Nucleus accumbens (tissue), 56 donors: Measurements from ENCODE around the gene KRT39.

ENCODE experiments used
- DNase-seq, 56 donors: peaks; one replicate each; lab custom pipeline; 2025; lab: John Stamatoyannopoulos, UW

KRT39 gene

GRCh38 chr17:40981115-40981514 is 14.4 kb upstream of the KRT39 start:
- no peak for DNase-seq

GRCh38 chr17:40980596-40980995 is 13.8 kb upstream of the KRT39 start:
- peak in 17 of 56 donors; percentile 1 to 36 (median 9) for DNase-seq

DNA sequence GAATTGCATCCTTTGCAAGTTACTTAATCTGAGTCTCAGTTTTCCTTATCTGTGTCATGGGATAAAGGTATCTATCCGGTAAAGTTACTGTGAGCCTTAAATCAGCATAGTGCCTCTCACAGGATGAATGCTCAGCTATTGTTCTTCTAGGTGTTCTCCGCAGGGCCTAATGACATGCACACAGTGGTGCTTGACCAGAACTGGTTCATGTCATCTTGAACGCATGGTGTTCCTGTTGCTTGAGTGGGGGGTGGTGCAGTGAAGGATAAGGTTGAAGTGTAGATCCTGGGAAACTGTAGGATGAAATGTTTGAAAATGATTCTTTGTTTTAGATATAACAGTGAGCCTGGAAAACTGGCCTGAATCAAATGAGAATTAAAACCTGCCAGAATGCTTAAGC is 13.4 kb upstream of the KRT39 start:
- no peak for DNase-seq

- DNase-seq: no peak
Observed at GRCh38 chr17:40978575-40979151, 11.9 kb upstream of the KRT39 start.

GRCh38 chr17:40975516-40975915 is 8.8 kb upstream of the KRT39 start:
- DNase-seq: no peak

GRCh38 chr17:40974366-40974765 is 7.6 kb upstream of the KRT39 start:
- no peak for DNase-seq

DNA sequence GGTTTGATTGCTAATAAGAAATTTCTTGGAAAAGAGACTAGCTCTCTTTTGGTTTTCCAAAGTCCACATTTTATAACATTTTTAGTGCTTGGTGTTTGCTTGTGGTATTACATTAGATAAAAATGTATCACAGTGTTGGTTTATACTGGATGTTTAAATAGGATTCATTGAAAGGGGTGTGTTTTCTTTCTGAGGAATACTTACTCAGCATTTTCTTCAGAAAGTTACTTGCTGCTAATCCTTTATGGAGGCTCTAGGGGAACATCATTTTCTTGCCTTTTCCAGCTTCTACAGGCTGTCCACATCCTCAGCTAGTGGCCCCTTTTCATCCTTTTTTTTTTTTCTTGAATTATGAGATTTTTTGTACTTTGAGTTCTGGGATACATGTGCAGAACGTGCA is 834 bp upstream of the KRT39 start:
- no peak for DNase-seq

DNA sequence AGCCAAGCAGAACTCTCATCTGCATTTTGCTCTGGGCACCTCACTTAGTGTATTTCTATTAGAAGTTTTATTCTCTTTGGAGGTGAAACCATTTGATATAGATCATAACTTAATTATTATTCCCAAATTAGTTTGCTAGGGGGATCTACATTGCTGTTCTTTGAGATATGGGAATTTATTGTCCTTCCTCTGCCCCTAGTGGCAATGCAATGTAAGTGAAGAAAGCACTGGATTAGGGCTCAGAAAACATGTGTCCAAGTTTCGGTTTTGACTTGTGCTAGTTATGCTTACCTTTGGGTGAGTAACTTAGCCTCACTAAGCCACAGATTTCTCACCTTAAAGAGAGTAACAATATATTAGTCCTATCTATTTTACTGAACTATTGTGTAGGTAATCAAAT is 2.9 kb downstream of the KRT39 start:
- no peak for DNase-seq

- DNase-seq: no peak
Observed at GRCh38 chr17:40962059-40962561, 4.6 kb downstream of the KRT39 start.

GRCh38 chr17:40961591-40961990 is 5.2 kb downstream of the KRT39 start:
- DNase-seq: no peak

GRCh38 chr17:40960144-40960543 is 6.6 kb downstream of the KRT39 start:
- no peak for DNase-seq

GRCh38 chr17:40958086-40958953 is 8.4 kb downstream of the KRT39 start:
- no peak for DNase-seq

DNA sequence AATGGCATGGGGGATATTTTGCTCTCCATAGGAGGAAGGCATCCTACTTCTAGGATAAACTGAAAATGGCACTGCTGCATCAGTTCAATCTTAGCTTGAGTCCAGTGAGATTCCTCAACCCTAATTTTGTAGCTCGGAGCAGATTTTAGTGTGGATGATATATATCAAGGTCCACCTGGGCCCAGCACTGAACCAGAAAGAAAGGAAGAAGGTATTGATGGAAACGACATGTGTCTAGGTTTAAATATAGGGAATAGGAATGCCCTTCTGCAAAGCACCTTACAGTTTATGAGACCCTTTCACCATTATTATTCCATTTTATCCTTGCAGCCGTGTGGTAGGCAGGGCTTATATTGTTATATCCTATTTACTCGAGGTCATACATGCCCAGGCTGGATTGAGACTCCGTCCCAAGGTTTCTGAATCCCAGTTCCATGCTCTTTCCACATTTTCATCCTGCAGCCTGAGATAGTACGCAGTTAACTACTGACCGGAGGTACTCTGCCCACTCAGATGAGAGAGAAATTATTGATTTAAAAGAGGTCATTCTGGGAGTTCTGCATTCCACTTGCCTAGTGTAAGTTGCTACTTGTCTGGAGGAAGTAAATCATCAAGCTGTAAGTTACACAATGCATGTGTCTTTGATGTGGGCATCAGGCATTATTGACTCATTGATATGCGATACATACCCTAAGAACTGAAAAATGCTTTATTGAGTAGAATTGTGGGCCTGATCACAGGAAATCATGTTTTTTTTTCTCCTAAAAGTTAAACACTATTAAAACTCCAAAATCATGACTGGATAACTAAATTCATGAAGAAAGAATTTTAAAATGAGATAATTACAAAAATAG is 10.1 kb downstream of the KRT39 start:
- DNase-seq: no peak

DNA sequence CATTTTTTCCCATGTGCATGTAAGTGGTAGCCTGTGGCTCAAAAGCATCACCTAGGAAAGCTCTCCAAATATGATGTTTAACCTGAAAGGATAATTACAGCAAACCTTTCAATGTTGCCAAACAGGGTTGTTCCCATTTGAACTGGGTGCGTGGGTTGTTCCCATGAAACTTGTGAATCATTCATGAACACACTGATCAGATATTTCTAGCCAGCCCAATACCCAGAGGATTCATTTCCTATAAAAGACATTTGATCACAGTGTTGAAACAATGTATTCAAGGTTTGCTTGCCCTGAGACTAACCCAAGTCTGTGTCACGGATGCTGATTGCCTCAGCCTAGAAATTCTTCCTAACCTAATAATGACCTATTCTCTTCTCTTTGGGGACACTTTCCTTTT is 12.9 kb downstream of the KRT39 start:
- DNase-seq: no peak

DNA sequence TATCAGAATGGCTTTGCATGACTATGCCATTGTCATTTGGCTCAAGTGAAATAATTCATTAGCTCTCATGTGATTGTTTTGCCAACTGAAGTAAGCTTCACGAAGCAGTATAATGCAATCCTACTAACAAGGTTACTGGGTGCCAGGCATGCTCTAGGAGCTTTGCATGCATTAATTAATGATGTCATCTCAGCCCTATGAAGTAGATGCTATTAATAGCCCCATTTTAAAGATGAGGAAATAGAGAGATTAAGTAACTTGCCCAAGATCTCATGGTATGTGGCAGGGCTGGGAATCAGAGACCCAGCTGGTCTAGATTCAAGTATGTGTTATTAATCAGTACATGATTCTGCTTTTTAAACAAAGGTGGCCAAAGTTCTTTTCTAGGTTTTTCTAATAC is 14.1 kb downstream of the KRT39 start:
- DNase-seq: no peak

DNA sequence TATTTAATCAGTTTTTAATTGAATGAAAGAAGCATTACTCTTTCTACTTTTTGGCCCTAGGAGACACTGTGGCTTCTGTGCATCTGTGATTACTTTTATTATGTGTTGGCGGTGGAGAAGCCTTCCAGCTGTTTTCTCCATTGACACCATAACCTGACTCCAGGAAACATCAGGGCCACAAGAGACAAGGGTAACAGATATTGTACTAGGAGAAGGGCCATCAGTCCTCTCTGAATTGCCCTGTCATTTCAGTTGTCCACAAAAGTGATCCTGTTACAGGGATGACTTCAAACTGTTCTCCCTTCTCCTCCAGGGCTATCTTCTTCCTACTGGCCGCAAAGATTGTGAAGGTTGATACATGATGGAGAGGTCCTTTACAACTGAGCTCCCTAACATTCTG is 14.6 kb downstream of the KRT39 start:
- DNase-seq: no peak

DNA sequence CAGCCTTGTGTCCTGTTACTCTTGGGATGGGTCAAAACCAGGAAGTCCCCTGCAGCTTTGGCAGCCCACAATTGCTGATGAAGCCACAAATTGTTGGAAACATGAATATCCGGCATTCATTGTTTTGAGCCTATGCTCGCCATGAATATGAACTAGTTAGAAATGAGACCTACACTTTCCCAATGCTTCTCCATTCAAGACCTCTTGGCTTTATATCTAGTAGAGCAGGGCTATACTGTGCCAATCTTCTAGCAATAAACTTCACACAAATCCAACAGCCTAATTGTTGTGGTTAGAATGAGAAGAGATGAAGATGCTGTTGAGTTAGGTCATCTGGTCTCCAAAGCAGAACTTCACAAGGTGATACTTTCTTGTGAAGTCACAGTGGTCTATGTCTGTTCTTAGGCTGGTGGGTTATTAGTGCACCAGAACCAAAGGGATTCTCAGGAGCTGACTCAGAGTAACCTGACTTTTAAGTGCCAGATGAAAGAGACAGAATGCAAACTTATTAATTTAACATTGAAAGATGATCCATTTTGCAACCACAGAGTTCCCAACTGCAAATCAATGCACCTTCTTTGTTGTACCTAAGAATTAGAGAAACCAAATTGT is 15.6 kb downstream of the KRT39 start:
- no peak for DNase-seq

DNA sequence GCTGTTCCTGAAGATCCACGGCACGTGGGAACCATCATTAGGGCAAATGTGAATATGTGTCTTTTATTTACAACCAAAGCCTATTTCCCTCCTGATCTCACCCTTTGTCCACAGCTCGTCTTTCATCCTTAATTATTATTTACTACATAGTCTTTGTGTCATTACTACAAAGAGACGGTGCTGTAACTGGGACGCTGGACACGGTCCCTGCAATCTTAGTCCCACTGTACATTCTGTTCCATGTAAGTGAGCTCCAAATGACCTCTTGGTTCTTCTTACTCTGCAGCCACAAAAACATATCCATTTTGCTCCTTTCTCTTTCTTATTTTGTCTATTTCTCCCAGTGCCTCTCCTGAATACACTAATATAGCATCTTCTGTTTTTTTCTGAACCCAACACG is 16.6 kb downstream of the KRT39 start:
- DNase-seq: no peak

DNA sequence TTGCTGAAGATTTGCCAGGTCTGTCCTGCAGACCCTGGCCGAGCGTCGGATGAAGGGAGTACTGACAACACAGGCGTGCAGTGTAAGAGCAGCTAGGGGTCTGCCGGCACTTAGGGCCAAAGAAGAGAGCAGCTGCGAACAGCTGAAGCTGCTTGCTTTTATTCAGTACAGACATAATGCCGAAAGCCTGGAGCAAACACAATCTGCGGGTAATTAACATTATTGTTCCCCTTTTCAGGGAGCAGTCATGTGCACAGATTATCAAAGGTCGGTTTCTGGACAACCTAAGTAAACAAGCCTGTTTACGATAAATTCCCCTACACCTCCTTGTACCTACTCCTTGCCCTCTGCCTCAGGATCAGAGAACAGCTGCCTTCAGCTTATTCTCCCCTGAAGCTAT is 17.3 kb downstream of the KRT39 start:
- no peak for DNase-seq

DNA sequence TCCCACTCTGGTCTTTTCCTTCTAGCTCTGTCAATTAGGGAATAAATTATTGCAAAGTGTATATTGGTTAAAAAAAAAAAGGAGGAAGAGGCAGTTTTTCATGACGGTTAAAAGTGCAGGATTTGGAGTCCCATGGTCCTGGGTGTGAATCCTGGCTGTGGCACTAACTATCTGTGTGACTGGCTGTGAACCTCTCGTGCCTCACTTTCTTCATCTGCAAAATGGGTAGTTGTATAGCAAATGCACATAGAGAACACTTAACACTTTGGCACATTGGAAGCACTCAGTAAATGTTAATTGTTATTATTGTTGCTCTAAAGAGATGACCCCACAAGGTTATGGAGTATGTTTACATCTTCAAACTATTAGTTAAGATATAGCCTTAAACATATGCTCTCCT is 18.8 kb downstream of the KRT39 start:
- DNase-seq: no peak

- DNase-seq: no peak
Observed at GRCh38 chr17:40945414-40945813, 21.3 kb downstream of the KRT39 start.
